ENCODE measurements around the gene STRA6.

Gene STRA6

DNA sequence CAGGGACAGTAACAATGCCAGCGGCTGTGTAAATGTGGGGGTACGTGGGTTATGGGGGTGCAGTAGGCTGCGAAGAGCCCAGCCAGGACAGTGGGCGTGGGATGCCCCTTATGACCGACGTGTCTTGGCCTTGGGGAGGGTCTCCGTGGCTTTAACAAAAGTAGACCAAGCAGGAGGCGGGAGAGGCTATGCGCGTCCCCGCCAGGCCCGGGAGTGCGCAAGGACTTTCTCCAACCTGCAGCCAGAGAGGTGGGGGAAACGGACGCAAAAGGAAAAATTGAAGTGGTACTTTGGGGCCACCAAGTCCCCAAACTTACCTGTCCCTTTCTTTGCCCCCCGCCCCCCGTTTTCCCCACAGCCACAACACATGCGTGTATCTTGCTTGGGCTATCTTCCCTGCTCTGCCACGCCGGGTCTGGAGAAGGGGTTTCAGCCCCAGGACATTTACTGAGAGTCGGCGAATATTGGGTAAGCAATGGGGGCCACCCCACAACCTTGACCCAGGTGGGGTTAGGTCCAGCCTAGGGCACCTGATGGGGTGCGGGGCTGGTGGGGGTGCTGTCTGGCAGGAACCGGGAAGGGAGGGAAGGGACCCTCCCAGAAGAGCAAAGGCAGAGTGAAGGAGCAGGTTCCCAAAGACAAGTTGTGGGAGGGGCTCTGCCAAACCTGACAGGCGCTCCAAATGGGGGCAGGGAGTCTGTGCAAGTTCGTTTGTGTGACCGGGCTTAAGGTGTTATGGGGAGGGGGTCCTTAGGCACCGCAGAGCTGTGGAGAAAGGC, 71.5 kb downstream of the STRA6 start:
- DNase-seq: no peak

DNA sequence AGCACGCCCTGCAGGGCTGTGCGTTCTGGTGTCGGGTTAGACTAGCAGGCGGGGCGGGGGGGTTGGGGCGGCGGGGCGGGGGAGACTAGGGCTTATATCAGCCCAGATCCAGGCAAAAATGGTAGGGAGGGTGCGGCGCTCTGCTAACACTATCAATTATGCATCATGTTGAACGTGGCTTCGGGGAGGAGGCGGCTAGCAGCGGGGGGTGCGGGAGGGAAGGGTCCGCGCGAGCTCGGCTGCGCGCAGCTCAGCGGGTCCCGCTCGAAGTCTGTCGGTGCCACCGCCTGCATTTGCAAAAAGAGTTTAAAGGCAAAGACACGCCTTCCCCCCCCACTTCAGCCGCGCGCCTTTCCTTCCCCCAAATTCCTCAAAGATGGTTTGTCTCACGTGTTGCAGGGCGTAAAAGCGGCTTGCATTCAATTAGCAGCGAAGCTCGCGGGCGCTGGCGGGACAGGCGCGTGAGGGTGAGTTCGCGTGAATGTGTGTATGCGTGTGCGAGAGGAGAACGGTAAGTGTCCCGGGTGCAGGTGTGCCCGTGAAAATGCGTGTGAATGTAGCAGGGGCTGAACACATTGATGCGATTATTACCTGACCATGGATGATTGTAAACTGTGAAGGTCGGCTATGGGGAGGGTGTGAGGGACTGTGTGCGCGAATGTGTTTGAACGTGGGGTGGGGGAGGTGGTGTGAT, 72.3 kb downstream of the STRA6 start, which contains the start of gene ISLR2:
ISLR2 (plus strand) TSS at position 432 of the 694 bp plus-strand sequence. CDS start 2,169 bp downstream, outside the sequence.
- no peak for DNase-seq

DNA sequence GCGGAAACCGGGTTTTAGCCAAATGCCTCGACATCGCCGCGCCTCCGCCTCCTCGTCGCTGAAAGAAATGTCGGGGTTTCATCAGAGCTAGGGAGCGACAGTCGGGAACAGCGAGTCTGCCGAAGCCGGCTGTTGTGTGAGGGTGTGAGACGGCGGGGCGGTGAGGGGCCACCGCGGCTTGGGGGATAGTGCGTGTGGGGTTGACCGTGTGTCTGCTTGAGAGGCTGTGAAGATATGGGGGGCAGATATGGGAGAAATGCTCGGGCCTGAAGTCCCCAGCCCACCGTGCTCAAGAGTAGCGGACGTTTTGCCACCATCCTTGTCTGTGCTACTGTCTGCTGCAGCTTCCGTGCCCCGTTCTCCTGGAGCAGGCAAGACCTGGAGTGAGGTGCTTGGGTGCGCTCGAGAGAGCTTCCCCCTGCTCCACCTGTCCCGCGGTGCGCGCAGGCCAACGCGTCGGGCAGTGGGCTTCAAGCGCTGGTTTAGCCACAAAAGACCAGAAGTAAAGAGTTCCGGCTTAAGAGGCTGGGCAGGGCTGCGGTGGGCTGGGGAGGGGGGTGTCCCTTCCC, 72.9 kb downstream of the STRA6 start:
- DNase-seq: no peak

All from SHP77 treated with DMSO at 0.1 percent for 48 hours (cell line).